Fibroblast of mammary gland (primary cell): ENCODE data around the gene XRCC4.

Experiments used
- DNase-seq: peaks from one replicate; pipeline ENCODE4 v3.0.0-alpha.2; 2010; ENCODE audit warnings: low read depth
- H3K4me3 ChIP-seq: 2 replicates; pipeline ENCODE4 v1.5.1; 2011; ENCODE audit warnings: low read depth, mild to moderate bottlenecking, low read length, moderate library complexity; ENCODE audit not compliant: control insufficient read depth
- CTCF ChIP-seq: conservative IDR thresholded peaks from 2 replicates; pipeline ENCODE4 v1.5.1; 2011; ENCODE audit warnings: low read depth, low read length, inconsistent platforms; ENCODE audit not compliant: control insufficient read depth, insufficient read depth

XRCC4 gene

DNA sequence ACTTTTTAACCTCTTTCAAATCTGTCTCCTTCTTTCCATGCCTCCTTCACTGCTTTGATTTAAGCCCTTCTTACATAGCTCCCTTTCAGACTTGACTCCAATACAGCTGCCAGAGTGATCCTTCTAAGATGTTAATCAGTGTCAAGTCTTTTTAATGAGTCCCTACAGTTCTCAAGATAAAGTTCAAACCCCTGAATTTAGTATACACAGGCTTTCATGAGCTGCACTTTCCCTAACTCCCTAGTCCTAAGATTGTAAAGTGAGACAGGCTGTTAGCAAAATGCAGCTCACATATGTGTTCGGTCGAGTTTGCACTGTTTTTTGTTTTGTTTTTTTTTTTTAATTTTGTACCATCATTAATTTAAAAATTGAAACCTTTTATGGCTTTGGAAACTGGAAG is 203.8 kb downstream of the XRCC4 start:
- H3K4me3 ChIP-seq, result no peak overlapping the region
- DNase-seq, result no peak
- TF ChIP-seq CTCF, result no peak

GRCh38 chr5:83281658-83282057 is 204.3 kb downstream of the XRCC4 start:
- no peak overlapping the region for H3K4me3 ChIP-seq
- DNase-seq, result peak; percentile 76
- TF ChIP-seq CTCF, result no peak

- TF ChIP-seq CTCF, result no peak
- DNase-seq, result no peak
- H3K4me3 ChIP-seq, result no peak overlapping the region
These were observed 206.4 kb downstream of the XRCC4 start for GRCh38 chr5:83283761-83284160.

DNA sequence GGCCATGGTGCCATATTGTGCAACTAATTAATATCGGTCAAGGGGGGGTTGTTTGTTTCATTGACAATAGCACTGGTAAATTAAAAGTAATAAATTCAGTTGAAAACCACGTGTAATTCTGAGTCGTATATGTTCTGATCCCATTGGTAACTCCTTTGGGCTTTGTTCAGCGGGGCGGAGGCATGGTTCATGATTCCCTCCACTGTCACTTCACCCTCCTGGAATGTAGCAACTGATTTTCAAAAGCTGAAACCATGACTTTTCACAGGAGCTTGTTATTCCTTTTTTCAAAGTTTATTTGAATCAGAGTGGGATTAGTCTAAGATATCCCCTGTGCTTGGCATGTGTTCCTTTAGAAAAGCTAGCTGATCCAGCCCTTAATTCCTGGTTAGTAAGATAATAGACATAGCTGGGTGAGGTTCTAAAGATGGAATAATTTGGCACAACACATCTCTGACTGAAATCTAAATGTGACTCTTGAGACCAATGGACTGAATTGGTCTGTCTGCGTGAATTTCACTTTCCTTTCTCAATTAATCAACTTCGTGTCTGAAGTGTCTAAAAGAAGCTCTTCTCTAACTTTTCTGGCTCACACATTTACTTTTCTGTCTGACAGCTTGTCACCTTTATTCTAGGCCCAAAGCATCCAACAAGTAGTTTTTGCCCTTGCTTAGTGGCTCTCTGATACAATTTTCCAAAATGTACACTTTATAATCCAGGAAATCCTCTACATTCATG is 208.5 kb downstream of the XRCC4 start:
- DNase-seq, result no peak
- TF ChIP-seq CTCF, result no peak
- no peak overlapping the region for H3K4me3 ChIP-seq

DNA sequence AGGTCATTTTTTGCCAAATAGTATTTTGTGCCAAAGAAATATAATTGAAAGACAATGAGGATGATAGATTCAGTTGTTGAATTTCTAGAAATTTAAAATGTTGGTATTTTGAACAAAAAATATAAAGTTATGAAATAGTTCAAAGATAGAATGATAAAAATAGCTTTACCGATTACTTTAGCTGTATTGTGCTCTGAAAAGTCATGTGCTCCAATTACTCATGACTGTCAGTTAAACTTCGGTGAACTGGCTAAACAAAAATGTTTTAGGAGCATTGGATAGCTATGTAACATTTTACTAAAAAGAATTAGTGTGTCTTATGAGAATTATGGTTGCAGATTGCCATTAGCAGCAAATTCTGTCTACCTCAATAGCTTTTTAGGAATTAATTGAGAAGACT is 216.9 kb downstream of the XRCC4 start:
- TF ChIP-seq CTCF, result no peak
- peak; percentile 19 for DNase-seq
- no peak overlapping the region for H3K4me3 ChIP-seq

GRCh38 chr5:83299353-83299752 is 222.0 kb downstream of the XRCC4 start:
- H3K4me3 ChIP-seq, result no peak overlapping the region
- DNase-seq, result no peak
- TF ChIP-seq CTCF, result no peak
